Inflammatory macrophage treated with lipopolysaccharide for 1 hour (primary cell): ENCODE results near the gene RASSF7.

Experiments
- DNase-seq, 2 donors: peaks; one replicate each; pipeline ENCODE4 v3.0.0-alpha.2; 2020 to 2022

The RASSF7 gene

GRCh38 chr11:587546-587945 lies 26.8 kb downstream of the RASSF7 start:
- DNase-seq = no peak

DNA sequence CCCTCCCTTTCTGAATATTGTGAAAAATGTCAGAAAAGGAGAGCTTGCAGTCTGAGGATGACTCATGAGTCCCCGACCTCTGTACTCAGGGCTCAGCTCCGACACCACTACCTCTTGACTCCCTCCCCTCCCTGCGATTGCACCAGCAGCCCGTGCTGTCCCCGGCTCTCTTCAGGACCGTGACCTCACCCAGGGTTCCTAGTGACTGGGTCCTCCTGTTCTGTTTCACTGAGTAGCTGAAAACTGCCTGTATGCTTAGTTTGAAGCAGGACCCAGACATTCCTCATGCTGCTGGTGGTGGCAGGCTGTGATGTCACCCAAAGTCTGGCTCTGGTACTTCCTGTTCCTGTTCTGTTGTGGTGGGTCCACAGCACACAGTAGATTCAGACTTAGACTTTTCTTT lies 27.2 kb downstream of the RASSF7 start:
- peak; percentile 83 to 86 for DNase-seq

DNA sequence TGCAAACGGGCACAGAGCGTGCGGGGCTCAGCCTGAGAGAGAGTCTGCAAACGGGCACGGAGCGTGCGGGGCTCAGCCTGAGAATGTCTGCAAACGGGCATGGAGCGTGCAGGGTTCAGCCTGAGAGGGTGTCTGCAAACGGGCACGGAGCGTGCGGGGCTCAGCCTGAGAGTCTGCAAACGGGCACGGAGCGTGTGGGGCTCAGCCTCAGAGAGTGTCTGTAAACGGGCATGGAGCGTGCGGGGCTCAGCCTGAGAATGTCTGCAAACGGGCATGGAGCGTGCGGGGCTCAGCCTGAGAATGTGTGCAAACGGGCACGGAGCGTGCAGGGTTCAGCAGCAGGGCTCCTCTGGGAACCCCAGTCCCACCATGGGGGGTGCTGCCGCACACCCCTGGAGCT lies 29.0 kb downstream of the RASSF7 start:
- no peak for DNase-seq

- DNase-seq = no peak
Measured at GRCh38 chr11:590997-591396, 30.2 kb downstream of the RASSF7 start.

DNA sequence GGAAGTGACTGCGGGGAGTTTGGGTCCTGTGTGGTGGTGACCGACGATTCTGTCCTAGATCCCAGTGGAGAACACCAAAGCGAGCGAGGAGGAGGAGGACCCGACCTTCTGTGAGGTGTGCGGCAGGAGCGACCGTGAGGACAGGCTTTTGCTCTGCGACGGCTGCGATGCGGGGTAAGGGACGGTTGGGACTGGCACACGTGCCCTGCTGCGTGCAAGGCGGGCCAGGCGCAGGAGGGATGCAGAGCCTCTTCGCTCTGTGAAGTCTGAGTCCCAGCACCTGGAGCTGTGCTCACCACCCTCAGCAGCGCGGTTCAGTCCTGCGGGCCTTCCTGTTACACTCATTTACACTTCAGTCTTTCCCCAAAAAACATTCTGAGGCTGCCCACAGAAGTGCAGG lies 31.7 kb downstream of the RASSF7 start:
- no peak for DNase-seq

- no peak for DNase-seq
Measured at GRCh38 chr11:592918-593317, 32.1 kb downstream of the RASSF7 start.

DNA sequence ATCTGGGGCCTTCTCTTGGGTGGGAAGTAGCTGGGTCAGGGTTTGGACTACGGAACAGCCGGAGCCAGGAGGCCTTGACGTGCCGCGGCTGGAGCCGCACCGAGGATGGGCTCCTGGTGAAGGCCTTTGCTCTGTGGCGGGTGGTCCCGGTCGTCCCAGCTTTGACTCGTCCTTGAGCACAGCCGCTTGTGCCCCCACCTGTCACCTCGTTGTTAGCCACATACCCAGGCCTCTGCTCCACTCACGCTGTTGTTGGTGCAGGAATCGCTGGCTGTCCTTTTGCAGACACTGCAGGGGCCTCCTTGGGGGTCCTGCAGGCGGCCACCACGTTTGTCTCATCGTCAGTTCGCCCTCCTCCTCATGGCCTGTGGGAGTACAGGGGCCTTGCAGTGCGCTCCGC lies 32.6 kb downstream of the RASSF7 start:
- no peak for DNase-seq

DNA sequence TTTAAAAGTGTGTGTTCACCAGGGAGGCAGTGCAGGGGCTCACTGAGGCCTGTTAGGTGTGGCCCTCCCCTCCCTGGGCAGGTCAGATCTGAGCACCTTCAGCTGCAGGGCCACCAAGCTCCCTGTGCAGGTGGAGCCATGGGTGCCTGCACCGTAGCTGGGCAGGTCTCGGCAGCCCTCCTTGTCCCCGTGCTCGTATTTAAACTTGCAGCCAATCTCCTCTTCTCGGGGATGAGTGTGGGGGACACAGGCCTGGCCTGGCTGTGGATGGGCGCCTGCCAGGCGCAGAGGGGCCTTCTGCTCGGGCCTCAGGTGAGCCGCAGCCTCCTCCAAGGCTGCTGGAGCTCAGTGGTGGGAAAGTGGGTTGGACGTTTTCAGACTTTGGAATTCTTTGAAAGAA lies 34.6 kb downstream of the RASSF7 start:
- DNase-seq = no peak

GRCh38 chr11:596374-596773 lies 35.6 kb downstream of the RASSF7 start:
- no peak for DNase-seq

GRCh38 chr11:597166-597725 lies 36.5 kb downstream of the RASSF7 start:
- no peak for DNase-seq

GRCh38 chr11:598005-598680 lies 37.4 kb downstream of the RASSF7 start:
- DNase-seq = no peak

GRCh38 chr11:601573-602245 lies 40.9 kb downstream of the RASSF7 start:
- no peak for DNase-seq

GRCh38 chr11:603154-603553 lies 42.4 kb downstream of the RASSF7 start:
- no peak for DNase-seq

DNA sequence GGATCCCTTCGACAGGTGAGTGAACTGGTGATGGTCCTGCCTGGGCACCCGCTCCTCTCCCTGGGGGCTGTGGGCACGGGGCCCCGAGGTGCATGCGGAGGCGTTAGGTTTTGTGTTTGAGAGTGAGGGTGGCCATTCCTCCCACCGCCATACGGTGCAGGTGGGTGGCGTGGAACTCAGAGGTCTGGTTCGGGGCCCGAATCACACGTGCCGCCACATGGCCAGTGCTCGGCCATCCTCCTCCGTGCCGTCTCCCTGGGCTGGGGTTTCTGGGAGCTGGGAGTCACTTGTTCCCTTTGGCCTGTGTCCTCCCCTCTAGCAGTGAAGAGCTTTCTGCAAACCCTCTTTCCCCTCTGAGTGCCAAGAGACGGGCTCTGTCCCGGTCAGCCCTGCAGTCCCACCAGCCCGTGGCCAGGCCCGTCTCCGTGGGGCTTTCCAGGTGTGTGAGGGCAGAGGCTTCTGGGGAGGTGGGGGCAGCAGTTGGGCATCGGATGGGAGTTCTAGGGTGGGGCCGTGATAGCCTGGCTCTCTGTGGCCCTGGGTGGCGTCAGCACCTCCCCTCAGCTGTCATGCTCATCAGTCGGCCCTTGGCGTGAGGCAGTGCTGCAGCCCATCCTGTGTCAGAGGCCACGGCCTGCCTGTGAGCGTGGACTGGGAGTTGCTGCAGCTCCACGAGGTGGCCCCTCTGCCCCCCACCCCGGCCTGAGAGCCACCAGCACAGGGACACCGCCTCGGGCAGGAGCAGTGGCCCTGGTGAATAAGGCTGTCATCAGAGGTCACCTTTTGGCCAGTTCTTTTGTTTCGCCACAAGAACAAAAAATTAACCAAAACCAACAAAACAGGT lies 44.7 kb downstream of the RASSF7 start:
- DNase-seq = no peak

- no peak for DNase-seq
Measured at GRCh38 chr11:606245-606644, 45.5 kb downstream of the RASSF7 start.

GRCh38 chr11:607020-607780 lies 46.4 kb downstream of the RASSF7 start:
- no peak for DNase-seq

GRCh38 chr11:607971-608659 lies 47.3 kb downstream of the RASSF7 start:
- no peak for DNase-seq

DNA sequence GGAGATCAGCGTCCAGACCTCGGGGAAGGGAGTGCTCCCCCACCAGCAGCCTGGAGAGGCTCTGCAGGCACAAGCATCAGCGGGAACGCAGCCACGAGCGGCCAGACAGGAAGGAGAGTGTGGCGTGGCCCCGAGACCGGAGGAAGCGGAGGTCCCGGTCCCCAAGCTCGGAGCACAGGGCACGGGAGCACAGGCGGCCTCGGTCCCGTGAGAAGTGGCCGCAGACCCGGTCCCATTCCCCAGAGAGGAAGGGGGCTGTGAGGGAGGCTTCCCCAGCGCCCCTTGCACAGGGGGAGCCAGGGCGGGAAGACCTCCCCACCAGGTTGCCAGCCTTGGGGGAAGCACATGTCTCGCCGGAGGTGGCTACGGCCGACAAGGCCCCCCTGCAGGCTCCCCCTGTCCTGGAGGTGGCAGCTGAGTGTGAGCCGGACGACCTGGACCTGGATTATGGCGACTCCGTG lies 48.1 kb downstream of the RASSF7 start:
- DNase-seq = no peak

GRCh38 chr11:609341-609811 lies 48.6 kb downstream of the RASSF7 start:
- DNase-seq = no peak

GRCh38 chr11:610146-610801 lies 49.5 kb downstream of the RASSF7 start:
- DNase-seq = no peak
